HG03045 (cell line): ENCODE measurements around the gene SLC25A15.
"Not testable (repeated sequence)": the region's sequence is repeated elsewhere in the genome, so short reads cannot be mapped to it uniquely, and the experiment has no call there.

Experiments
- ATAC-seq: cut with Tn5 transposase; IDR thresholded peaks from one replicate; pipeline ENCODE4 v1.9.1; 2021; ENCODE audit warnings: mild to moderate bottlenecking, moderate library complexity; ENCODE audit not compliant: unreplicated experiment

Gene SLC25A15

GRCh38 chr13:40780822-40781401 is 8.5 kb upstream of the SLC25A15 start:
- ATAC-seq, result no peak

GRCh38 chr13:40781717-40782116 is 7.7 kb upstream of the SLC25A15 start:
- ATAC-seq, result no peak

DNA sequence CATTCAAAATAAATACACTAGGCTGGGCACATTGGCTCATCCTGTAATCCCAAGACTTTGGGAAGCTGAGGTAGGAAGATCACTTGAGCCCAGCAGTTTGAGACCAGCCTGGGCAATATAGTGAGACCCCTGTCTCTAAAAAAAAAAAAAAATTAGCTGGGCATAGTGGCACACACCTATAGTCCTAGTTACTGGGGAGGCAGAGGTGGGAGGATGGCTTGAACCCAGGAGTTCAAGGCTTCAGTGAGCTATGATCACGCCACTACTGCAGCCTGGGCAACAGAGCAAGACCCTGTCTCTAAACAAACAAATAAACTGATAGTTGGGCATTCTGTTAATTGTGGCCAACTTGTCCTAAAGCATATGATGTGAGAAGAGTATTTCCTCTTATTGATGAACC is 6.4 kb upstream of the SLC25A15 start:
- ATAC-seq, result not testable (repeated sequence)

- no peak for ATAC-seq
Observed at GRCh38 chr13:40784540-40784939, 4.9 kb upstream of the SLC25A15 start.

GRCh38 chr13:40786568-40786996 is 2.8 kb upstream of the SLC25A15 start:
- ATAC-seq, result no peak

DNA sequence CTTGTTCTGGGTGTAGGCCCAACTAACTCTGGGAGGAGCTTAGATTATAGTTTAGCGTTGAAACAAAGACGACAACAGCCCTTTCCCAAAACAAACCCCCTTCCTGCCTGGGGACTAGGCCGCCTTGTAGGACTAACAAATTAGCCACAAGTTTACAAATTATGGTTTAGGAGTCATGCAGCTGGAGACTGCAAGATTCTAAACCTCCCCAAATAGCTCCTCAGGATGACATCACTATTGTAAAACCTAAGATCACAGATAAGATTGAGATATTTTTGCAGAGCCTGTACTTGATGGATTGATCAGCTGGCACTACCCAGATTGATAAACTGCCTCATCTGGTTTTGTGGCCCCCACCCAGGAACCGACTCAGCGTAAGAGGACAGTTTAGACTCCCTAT is 2.3 kb upstream of the SLC25A15 start:
- no peak for ATAC-seq

DNA sequence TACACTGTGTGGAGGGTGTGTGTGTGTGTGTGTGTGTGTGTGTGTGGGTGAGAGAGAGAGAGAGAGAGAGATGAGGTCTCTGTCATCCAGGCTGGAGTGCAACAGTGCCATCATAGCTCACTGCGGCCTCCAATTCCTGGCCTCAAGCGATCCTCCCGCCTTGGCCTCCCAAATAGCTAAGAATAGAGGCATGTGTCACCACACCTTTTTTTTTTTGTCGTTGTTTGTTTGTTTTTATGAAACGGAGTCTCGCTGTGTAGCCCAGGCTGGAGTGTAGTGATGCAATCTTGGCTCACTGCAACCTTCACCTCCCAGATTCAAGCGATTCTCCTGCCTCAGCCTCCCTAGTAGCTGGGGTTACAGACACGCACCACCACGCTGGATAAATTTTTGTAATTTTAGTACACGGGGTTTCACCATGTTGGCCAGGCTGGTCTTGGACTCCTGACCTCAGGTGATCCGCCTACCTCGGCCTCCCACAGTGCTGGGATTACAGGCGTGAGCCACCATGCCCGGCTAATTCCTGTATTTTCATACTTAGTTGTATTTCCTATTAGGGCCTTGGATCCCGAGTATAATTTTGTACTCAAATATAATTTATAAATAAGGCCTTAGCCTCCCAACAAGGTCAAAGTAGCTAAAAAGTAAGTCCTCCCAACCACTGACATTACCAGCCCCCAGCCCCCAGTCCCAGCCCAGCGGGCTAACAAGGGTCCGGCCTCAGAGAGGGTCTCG is 704 bp upstream of the SLC25A15 start:
- ATAC-seq, result not testable (repeated sequence)

DNA sequence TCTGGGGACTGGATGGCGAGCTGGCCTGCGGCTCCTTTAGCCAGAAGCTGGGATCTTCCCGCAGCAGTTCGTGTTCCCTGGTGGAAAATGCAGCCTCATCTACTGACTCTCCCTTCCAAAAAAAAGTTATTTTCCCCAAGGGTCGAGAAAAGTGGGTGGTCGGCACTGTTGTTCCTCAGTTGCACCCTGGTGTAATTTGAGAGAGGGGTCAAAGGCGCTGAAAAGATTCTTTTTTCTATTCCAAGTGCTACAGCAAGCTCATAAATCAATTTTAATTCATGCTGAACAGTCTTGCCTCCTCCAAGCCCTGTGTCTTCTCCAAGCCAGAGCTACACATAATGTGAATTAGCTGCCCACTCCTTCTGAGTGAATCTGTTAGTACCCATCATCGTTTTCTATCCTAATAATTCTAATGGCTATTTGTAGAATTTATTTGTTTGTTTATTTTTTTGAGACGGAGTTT is 774 bp downstream of the SLC25A15 start:
- no peak for ATAC-seq

DNA sequence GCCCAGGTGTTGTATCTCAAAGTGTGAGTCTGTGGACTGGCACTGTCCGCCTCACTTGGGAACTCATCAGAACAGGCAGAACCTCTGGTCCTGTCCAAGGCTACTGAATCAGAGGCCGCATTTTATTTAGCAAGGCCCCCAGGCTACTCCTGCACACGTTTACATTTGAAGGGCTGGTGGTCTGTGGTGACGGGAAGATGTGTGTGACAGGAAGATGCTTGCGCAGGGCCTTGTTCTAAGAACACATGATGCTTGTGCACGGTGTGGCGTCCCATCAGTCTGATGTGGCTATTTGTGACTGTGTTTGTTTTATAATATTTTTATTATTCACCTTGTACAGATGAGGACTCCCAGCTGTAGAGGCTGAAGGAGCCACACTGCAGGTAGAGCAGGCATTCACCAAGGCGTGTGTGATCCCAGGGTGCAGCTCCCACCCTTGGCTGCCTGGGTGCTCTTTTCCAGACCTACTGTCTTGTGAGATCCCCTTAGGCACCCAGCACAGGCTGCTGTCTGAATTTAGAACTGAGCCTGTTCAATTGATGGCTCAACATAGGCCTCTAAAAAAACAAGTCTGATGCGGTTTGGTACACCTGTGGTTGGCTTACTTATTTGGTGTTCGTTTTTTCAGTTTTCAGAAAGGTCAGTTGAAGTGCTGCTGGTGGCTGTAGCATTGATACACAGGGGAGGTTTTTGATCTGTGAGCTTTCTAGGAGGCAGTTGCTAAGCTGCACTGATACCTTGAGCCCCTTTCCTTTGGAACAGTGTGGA is 3.1 kb downstream of the SLC25A15 start:
- ATAC-seq, result no peak

- no peak for ATAC-seq
Observed at GRCh38 chr13:40793339-40793738, 3.9 kb downstream of the SLC25A15 start.

DNA sequence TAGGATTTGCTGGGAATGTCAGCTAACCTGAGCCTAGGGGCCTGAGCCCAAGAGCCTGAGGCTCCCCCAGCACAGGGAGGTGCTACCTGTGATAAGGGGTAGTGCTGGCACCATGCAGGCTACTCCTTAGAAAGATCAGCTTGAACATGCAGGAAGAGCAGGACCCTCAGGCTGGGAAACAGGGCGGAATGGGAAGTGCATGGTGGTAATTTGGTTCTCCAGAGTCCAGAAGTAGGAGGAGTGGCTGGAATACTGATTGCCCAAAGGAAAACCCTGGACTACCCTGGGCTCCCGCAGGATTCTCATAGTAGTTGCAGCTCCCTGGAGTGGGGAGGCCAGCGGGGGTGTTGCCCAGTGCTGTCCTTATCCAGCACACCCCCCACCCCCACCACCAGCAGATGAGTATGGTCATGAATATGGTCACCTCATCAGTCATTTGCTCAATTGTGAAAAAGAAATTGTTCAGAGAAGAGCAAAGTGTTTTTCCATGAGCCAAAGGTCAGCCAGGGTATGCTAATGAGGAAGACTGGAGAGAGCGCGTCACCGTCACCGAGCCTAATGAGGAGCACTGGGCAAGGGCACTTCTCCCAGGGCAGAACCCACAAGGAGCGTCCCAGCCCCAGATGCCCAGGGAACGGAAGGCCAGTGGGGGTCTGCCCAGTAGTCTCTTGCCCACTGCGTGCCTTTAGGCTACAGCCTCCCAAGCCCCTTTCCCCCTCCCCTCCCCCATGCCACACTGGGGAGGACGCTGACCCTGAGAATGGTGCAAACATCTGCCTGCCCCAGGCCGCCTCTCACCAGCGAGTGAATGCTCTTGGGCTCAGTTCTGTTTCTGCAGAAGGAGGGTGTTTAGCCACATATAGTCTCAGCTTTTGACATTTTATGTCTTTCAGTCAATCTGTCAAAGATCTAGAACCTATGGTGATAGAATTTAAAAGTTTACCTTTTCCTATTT is 5.3 kb downstream of the SLC25A15 start:
- no peak for ATAC-seq

DNA sequence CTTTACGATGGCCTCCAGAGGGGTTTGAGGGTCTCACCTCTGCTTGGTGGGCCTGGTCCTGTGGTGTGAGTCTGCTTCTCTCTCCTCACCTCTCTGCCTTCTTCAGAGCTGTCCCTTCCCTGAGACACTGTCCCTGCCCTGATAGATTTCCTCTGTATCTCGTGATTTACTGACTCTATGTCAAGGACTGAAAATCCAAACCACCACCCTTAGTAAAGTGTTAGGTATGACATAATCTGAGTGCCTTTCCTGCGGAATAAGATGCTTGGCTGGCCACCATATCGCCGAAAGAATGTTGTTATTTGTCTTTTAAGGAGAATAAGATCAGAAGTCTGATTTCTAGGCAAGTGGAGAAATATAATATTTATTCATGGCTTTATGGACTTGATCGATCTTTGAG is 7.2 kb downstream of the SLC25A15 start:
- no peak for ATAC-seq

GRCh38 chr13:40798380-40798779 is 9.0 kb downstream of the SLC25A15 start:
- ATAC-seq, result no peak

- no peak for ATAC-seq
Observed at GRCh38 chr13:40799508-40799907, 10.1 kb downstream of the SLC25A15 start.

DNA sequence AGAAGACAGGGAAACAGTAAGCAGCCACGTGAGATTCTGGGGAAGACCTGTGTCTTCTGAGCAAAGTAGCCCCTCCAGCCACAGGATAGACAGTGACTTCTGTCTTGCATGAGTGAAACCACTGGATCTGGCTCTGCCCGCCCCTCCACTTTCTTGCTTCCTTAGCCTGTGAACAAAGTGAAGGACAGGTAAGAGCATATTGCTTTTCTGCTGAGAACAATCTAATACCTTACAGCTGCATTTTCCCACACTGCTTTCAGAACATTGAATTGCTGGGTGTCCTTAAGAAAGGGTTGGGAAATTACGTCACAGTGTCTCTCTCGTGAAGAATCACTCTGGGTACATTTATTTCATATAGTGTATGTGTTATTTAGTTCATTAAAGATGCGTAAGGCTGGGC is 11.1 kb downstream of the SLC25A15 start:
- no peak for ATAC-seq

DNA sequence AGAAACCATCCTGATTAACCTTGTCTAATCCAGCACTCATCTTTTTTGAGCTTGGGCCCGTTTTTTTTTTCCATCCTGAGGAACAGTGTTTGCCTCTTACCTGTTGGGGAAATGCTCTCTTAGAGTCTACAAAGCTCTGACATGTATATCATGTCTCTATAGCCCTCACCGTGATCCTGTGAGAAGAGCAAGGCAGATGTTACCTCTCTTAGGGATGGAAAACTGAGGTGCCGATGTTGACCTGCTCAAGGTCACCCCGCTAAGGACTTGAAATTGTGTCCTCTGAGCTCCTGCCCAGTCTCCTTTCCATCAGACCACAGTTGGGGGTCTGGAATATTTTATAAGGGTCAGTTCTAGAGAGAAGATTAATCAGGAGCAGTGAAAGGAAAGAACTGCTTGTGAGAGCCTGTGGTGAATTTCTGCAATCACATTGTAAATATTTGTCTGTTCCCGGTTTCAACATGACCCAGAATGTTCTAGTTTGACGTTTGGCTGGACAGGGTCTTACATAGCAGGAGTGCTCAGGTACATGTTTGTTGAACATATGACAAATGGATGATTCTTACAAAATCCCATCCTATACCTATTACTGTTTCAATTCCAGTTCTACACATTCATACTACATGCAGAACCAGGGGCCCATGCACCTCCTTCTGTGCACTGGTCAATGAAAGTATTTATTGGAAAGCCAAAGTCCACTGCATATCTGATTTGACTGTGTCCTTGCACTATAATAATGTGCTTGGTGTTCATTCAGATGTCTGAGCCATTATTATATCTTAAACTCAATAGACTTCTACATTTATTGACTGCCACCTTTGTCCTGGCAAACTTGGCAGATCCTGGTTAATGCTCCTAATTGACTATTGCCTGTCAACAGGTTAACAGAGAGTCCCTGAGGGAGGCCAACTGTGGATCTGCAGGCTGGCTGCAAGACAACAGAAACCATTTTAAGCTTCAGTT is 12.1 kb downstream of the SLC25A15 start:
- ATAC-seq, result no peak

GRCh38 chr13:40803316-40803715 is 13.9 kb downstream of the SLC25A15 start:
- ATAC-seq, result no peak

DNA sequence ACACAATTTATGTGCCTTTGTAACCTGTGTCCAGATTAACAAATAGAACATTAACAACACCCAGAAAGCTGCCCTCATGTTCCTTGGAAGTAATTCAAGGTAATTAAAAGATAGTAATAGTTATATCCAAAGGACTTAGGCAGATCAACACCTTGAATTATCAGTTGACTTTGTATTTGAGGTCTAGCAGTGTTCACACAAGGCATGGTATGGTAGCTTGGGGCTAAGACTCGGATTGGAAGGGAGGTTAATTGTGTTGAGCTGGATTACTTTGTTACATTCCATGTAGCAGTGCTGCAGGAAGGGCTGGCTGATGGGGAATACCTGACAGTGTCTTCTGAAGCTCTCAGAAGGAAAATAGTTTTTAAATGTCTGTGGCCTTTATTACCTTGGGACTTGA is 16.8 kb downstream of the SLC25A15 start:
- no peak for ATAC-seq

DNA sequence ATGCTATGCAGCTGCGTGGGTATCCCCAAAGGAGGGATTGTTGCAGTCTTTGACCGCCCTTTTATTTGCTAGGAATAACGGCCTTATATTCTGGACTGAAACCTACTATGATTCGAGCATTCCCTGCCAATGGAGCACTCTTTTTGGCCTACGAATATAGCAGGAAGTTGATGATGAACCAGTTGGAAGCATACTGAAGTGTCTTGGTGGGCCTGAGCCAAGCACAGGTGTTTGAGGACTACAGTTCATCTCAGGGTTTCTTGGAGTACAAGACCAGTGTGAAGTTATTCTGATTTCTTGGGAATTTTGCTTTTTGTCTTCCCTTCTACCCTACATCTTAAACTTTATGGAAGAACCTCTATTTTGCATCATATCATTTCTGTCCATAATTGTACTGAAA is 20.1 kb downstream of the SLC25A15 start:
- ATAC-seq, result no peak

DNA sequence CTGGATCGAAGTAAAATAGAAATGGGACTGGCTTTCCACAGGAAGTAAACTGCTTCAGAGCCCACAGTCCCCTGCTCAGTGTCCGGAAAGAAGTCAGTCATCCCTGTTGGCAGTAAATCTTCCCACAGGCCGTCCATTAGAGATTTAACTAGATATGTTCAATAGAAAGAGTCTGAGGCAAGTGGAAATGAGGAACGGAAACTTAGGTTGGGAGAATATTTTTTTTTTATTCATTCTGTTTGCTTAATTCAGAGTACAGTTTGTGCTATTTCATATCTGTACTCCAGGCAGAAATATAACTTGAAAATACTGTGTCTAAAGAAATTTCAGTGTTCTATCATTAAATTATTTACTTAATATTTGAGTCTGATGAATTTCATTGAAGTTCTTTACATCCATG is 22.7 kb downstream of the SLC25A15 start:
- ATAC-seq, result no peak
